ENCODE results near the gene TGM5. TPM values are rescaled to one million over a fixed set of nuclear protein-coding genes. Genes with fewer than 3 reads are reported as not detected.

TGM5 gene
- total RNA-seq, 1 experiment from 2014 or later = not detected

DNA sequence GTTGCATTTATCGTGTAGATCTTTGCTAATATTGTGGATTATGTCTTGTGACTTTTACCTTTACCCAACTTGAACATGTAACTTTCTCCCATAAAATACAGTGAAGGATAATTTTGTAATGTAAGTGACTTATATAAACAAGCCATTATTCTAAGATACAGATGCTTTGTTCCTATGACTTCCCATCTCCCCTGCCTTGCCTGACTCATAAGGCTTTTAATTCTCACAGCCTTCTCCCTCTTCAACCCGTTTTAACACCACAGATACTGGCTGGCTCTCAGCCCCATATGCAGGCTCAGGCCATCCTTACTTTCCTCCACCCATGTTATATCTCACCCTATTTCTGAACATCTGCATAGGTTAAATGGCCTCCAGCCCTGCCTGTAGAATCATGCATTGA lies 77.4 kb downstream of the TGM5 start (continued):
- TF ChIP-seq, protein P1, sequence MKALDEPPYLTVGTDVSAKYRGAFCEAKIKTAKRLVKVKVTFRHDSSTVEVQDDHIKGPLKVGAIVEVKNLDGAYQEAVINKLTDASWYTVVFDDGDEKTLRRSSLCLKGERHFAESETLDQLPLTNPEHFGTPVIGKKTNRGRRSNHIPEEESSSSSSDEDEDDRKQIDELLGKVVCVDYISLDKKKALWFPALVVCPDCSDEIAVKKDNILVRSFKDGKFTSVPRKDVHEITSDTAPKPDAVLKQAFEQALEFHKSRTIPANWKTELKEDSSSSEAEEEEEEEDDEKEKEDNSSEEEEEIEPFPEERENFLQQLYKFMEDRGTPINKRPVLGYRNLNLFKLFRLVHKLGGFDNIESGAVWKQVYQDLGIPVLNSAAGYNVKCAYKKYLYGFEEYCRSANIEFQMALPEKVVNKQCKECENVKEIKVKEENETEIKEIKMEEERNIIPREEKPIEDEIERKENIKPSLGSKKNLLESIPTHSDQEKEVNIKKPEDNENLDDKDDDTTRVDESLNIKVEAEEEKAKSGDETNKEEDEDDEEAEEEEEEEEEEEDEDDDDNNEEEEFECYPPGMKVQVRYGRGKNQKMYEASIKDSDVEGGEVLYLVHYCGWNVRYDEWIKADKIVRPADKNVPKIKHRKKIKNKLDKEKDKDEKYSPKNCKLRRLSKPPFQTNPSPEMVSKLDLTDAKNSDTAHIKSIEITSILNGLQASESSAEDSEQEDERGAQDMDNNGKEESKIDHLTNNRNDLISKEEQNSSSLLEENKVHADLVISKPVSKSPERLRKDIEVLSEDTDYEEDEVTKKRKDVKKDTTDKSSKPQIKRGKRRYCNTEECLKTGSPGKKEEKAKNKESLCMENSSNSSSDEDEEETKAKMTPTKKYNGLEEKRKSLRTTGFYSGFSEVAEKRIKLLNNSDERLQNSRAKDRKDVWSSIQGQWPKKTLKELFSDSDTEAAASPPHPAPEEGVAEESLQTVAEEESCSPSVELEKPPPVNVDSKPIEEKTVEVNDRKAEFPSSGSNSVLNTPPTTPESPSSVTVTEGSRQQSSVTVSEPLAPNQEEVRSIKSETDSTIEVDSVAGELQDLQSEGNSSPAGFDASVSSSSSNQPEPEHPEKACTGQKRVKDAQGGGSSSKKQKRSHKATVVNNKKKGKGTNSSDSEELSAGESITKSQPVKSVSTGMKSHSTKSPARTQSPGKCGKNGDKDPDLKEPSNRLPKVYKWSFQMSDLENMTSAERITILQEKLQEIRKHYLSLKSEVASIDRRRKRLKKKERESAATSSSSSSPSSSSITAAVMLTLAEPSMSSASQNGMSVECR (CRISPR knock-in tag; IDR thresholded peaks at IDR 0.05; ENCODE audit: borderline replicate concordance) = no peak
- no peak for TF ChIP-seq ZNF232 (CRISPR knock-in tag; IDR thresholded peaks at IDR 0.05)
- no peak for TF ChIP-seq RORB (CRISPR knock-in tag; IDR thresholded peaks at IDR 0.05)
- TF ChIP-seq, protein P2, sequence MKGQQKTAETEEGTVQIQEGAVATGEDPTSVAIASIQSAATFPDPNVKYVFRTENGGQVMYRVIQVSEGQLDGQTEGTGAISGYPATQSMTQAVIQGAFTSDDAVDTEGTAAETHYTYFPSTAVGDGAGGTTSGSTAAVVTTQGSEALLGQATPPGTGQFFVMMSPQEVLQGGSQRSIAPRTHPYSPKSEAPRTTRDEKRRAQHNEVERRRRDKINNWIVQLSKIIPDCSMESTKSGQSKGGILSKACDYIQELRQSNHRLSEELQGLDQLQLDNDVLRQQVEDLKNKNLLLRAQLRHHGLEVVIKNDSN (CRISPR knock-in tag; IDR thresholded peaks at IDR 0.05) = no peak

DNA sequence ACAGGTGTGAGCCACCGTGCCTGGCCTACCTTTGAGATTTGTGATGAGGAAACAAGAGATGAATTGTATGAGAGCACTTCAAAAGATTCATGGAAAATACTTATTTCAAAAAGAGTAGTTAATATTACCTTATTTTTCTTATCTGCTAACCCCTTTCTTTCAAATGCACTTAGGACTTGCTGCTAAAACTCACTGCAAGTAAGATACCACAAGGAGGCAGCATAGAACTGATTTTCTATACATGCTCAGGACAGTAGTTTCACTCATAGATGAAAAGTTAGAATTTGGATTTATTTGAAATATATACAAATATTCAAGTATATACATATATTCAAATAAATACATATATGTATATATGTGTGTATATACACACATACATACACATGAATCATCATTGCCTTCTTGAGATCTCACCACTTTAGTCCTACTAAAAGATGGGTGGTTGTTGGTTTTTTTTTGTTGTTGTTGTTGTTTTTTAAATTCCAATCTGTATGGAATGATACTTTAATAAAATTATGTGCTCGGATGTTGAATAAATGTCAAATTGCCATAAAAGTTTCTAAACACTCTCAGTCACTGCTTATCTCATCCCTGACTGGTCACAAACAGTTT lies 79.1 kb downstream of the TGM5 start:
- CTCF ChIA-PET = no interaction called here

More for the DNA sequence above, 79.1 kb downstream of the TGM5 start:
- peak overlapping the region; percentile 45 for H3K4me3 Mint-ChIP-seq
- H3K9me3 Mint-ChIP-seq = no peaks in the 10 kb centered on the region
- H3K36me3 Mint-ChIP-seq = peaks cover 13% of the 10 kb centered on the region; the same call in 1 of the 2 replicates
- ATAC-seq (no peak), DNase-seq (ENCODE audit: low spot score) (no peak)
- POLR2A ChIA-PET = no interaction called here
- TF ChIP-seq NR3C1 (CRISPR knock-in tag; conservative IDR thresholded peaks at IDR 0.05; ENCODE audit: low read depth) = no peak
- TF ChIP-seq, protein P1 (CRISPR knock-in tag; IDR thresholded peaks at IDR 0.05; ENCODE audit: borderline replicate concordance) = no peak
- TF ChIP-seq, protein P3, sequence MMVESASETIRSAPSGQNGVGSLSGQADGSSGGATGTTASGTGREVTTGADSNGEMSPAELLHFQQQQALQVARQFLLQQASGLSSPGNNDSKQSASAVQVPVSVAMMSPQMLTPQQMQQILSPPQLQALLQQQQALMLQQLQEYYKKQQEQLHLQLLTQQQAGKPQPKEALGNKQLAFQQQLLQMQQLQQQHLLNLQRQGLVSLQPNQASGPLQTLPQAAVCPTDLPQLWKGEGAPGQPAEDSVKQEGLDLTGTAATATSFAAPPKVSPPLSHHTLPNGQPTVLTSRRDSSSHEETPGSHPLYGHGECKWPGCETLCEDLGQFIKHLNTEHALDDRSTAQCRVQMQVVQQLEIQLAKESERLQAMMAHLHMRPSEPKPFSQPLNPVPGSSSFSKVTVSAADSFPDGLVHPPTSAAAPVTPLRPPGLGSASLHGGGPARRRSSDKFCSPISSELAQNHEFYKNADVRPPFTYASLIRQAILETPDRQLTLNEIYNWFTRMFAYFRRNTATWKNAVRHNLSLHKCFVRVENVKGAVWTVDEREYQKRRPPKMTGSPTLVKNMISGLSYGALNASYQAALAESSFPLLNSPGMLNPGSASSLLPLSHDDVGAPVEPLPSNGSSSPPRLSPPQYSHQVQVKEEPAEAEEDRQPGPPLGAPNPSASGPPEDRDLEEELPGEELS (CRISPR knock-in tag; IDR thresholded peaks at IDR 0.05) = no peak
- TF ChIP-seq, protein P4, sequence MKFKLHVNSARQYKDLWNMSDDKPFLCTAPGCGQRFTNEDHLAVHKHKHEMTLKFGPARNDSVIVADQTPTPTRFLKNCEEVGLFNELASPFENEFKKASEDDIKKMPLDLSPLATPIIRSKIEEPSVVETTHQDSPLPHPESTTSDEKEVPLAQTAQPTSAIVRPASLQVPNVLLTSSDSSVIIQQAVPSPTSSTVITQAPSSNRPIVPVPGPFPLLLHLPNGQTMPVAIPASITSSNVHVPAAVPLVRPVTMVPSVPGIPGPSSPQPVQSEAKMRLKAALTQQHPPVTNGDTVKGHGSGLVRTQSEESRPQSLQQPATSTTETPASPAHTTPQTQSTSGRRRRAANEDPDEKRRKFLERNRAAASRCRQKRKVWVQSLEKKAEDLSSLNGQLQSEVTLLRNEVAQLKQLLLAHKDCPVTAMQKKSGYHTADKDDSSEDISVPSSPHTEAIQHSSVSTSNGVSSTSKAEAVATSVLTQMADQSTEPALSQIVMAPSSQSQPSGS (CRISPR knock-in tag; IDR thresholded peaks at IDR 0.05; ENCODE audit: borderline replicate concordance, low read depth) = no peak
- TF ChIP-seq, protein P5, sequence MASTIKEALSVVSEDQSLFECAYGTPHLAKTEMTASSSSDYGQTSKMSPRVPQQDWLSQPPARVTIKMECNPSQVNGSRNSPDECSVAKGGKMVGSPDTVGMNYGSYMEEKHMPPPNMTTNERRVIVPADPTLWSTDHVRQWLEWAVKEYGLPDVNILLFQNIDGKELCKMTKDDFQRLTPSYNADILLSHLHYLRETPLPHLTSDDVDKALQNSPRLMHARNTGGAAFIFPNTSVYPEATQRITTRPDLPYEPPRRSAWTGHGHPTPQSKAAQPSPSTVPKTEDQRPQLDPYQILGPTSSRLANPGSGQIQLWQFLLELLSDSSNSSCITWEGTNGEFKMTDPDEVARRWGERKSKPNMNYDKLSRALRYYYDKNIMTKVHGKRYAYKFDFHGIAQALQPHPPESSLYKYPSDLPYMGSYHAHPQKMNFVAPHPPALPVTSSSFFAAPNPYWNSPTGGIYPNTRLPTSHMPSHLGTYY (CRISPR knock-in tag; IDR thresholded peaks at IDR 0.05) = no peak
- TF ChIP-seq, protein P6, sequence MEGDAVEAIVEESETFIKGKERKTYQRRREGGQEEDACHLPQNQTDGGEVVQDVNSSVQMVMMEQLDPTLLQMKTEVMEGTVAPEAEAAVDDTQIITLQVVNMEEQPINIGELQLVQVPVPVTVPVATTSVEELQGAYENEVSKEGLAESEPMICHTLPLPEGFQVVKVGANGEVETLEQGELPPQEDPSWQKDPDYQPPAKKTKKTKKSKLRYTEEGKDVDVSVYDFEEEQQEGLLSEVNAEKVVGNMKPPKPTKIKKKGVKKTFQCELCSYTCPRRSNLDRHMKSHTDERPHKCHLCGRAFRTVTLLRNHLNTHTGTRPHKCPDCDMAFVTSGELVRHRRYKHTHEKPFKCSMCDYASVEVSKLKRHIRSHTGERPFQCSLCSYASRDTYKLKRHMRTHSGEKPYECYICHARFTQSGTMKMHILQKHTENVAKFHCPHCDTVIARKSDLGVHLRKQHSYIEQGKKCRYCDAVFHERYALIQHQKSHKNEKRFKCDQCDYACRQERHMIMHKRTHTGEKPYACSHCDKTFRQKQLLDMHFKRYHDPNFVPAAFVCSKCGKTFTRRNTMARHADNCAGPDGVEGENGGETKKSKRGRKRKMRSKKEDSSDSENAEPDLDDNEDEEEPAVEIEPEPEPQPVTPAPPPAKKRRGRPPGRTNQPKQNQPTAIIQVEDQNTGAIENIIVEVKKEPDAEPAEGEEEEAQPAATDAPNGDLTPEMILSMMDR (IDR thresholded peaks at IDR 0.05) = peak; percentile 36; the same call in 1 of the 2 replicates
- no peak for TF ChIP-seq MXD4 (CRISPR knock-in tag; IDR thresholded peaks at IDR 0.05; ENCODE audit: borderline replicate concordance)
- TF ChIP-seq SMAD4 (CRISPR knock-in tag; IDR thresholded peaks at IDR 0.05) = no peak
- peaks cover 12% of the 10 kb centered on the region for H3K4me1 Mint-ChIP-seq
- H3K27ac Mint-ChIP-seq = no peak overlapping the region
- no peaks in the 10 kb centered on the region for H3K27me3 Mint-ChIP-seq (ENCODE audit: low read depth)

Data from WTC11 (cell line).